HEK293T (cell line): ENCODE results near the gene CRYBA2.

ENCODE experiments used
- CTCF ChIA-PET: fragments of 350-600 bp; formaldehyde crosslinking; extraction: SDS; loops from one replicate; lab custom pipeline; 2021; ENCODE audit warnings: antibody characterized with exemption, inconsistent platforms; lab: Yijun Ruan, JAX
- POLR2A ChIA-PET: fragments of 350-600 bp; formaldehyde crosslinking; extraction: SDS; loops from one replicate; lab custom pipeline; 2020; ENCODE audit warnings: antibody characterized with exemption, inconsistent platforms; lab: Yijun Ruan, JAX
- DNase-seq: peaks from one replicate; pipeline ENCODE4 v3.0.0; 2012; ENCODE audit warnings: mixed read lengths; ENCODE audit errors: extremely low spot score
- ARNT ChIP-seq: fragments of 450-650 bp; IDR thresholded peaks from 2 replicates; pipeline ENCODE4 v1.6.1; 2017; ENCODE audit warnings: mild to moderate bottlenecking
- BHLHE40 ChIP-seq: fragments of 450-650 bp; IDR thresholded peaks from 2 replicates; pipeline ENCODE4 v1.6.1; 2016; ENCODE audit warnings: mild to moderate bottlenecking, moderate library complexity, borderline replicate concordance
- CTBP1 ChIP-seq: fragments of 450-650 bp; IDR thresholded peaks from 2 replicates; pipeline ENCODE4 v1.6.1; 2016; ENCODE audit warnings: borderline replicate concordance
- ELF4 ChIP-seq: fragments of 450-650 bp; IDR thresholded peaks from 2 replicates; pipeline ENCODE4 v1.6.1; 2017; ENCODE audit warnings: antibody characterized with exemption
- FOXA1 ChIP-seq: fragments of 450-650 bp; IDR thresholded peaks from 2 replicates; pipeline ENCODE4 v1.6.1; 2016; ENCODE audit warnings: mild to moderate bottlenecking
- FOXK2 ChIP-seq: fragments of 450-650 bp; IDR thresholded peaks from 2 replicates; pipeline ENCODE4 v1.6.1; 2016; ENCODE audit warnings: mild to moderate bottlenecking
- FOXM1 ChIP-seq: fragments of 450-650 bp; IDR thresholded peaks from 2 replicates; pipeline ENCODE4 v1.6.1; 2017; ENCODE audit warnings: mild to moderate bottlenecking, borderline replicate concordance
- HDGF ChIP-seq: fragments of 450-650 bp; IDR thresholded peaks from 2 replicates; pipeline ENCODE4 v1.6.1; 2017; ENCODE audit warnings: antibody characterized with exemption, borderline replicate concordance
- L3MBTL2 ChIP-seq: fragments of 450-650 bp; conservative IDR thresholded peaks from 2 replicates; pipeline ENCODE4 v1.6.1; 2016; ENCODE audit warnings: mild to moderate bottlenecking
- LEF1 ChIP-seq: fragments of 450-650 bp; IDR thresholded peaks from 2 replicates; pipeline ENCODE4 v1.6.1; 2017; ENCODE audit warnings: mild to moderate bottlenecking, borderline replicate concordance
- NFRKB ChIP-seq: fragments of 450-650 bp; IDR thresholded peaks from 2 replicates; pipeline ENCODE4 v1.6.1; 2016; ENCODE audit warnings: mild to moderate bottlenecking, moderate library complexity
- PKNOX1 ChIP-seq: fragments of 450-650 bp; IDR thresholded peaks from 2 replicates; pipeline ENCODE4 v1.6.1; 2016
- SP1 ChIP-seq: fragments of 450-650 bp; IDR thresholded peaks from 2 replicates; pipeline ENCODE4 v1.6.1; 2017
- SUZ12 ChIP-seq: fragments of 450-650 bp; IDR thresholded peaks from 2 replicates; pipeline ENCODE4 v1.6.1; 2016; ENCODE audit warnings: mild to moderate bottlenecking
- TARDBP ChIP-seq: fragments of 450-650 bp; IDR thresholded peaks from 2 replicates; pipeline ENCODE4 v1.6.1; 2016
- ZNF384 ChIP-seq: fragments of 450-650 bp; IDR thresholded peaks from 2 replicates; pipeline ENCODE4 v1.6.1; 2016

Gene CRYBA2

GRCh38 chr2:218995972-218996711 is 2.9 kb upstream of the CRYBA2 start:
- ChIA-PET POLR2A (no interaction called here), CTCF (interaction anchor here (0.9 to 3.1 kb wide), 3 partner anchors 15 to 135 kb away, joined by 3 to 21 read pairs (median 6); no protein-coding TSS in a partner anchor)
- TF ChIP-seq LEF1 (no peak), FOXK2 (no peak), BHLHE40 (no peak), L3MBTL2 (peak; percentile 50; the same call in 1 of the 2 replicates), ZNF384 (no peak), FOXA1 (no peak)
- peak; percentile 94 for DNase-seq

GRCh38 chr2:218995561-218995960 is 2.3 kb upstream of the CRYBA2 start:
- DNase-seq: no peak
- TF ChIP-seq SUZ12 (no peak), NFRKB (no peak), FOXM1 (no peak), ARNT (no peak), BHLHE40 (no peak), HDGF (no peak), ZNF384 (no peak), LEF1 (no peak), SP1 (no peak), ELF4 (no peak), PKNOX1 (no peak), FOXA1 (no peak)
- POLR2A ChIA-PET: no interaction called here
- CTCF ChIA-PET: interaction anchor here (0.7 to 3.1 kb wide), 6 partner anchors 15 to 159 kb away, joined by 3 to 21 read pairs (median 4); no protein-coding TSS in a partner anchor

- POLR2A ChIA-PET: no interaction called here
- CTCF ChIA-PET: no interaction called here
Observed at GRCh38 chr2:218992703-218993344, 398 bp downstream of the CRYBA2 start.

GRCh38 chr2:218992196-218992595 is 1.0 kb downstream of the CRYBA2 start:
- POLR2A ChIA-PET: no interaction called here
- CTCF ChIA-PET: no interaction called here
- TF ChIP-seq CTBP1 (no peak), FOXM1 (no peak), NFRKB (no peak), FOXK2 (no peak), PKNOX1 (no peak), BHLHE40 (no peak), ARNT (no peak), SUZ12 (no peak), LEF1 (no peak), L3MBTL2 (no peak), SP1 (no peak), ELF4 (no peak), ZNF384 (no peak)
- no peak for DNase-seq

More at GRCh38 chr2:218992703-218993344, 398 bp downstream of the CRYBA2 start:
- no peak for TF ChIP-seq SP1
- TF ChIP-seq LEF1: no peak
- no peak for TF ChIP-seq NFRKB
- no peak for TF ChIP-seq FOXA1
- no peak for TF ChIP-seq ELF4
- no peak for TF ChIP-seq TARDBP
- no peak for TF ChIP-seq ZNF384
- TF ChIP-seq FOXK2: no peak
- no peak for TF ChIP-seq FOXM1
- no peak for TF ChIP-seq HDGF
- no peak for TF ChIP-seq SUZ12
- no peak for TF ChIP-seq CTBP1
- TF ChIP-seq L3MBTL2: no peak
- TF ChIP-seq BHLHE40: no peak
- TF ChIP-seq ARNT: no peak
- no peak for DNase-seq

- POLR2A ChIA-PET: no interaction called here
- DNase-seq: no peak
- TF ChIP-seq ARNT: no peak
- no peak for TF ChIP-seq FOXK2
- no peak for TF ChIP-seq L3MBTL2
- no peak for TF ChIP-seq ZNF384
- TF ChIP-seq HDGF: no peak
- TF ChIP-seq PKNOX1: no peak
- TF ChIP-seq NFRKB: no peak
- TF ChIP-seq SP1: no peak
- no peak for TF ChIP-seq LEF1
- TF ChIP-seq FOXM1: no peak
- no peak for TF ChIP-seq TARDBP
- TF ChIP-seq ELF4: no peak
- no peak for TF ChIP-seq SUZ12
- no peak for TF ChIP-seq BHLHE40
- TF ChIP-seq FOXA1: no peak
- no peak for TF ChIP-seq CTBP1
- CTCF ChIA-PET: no interaction called here
Observed at GRCh38 chr2:218991674-218992168, 1.5 kb downstream of the CRYBA2 start.

GRCh38 chr2:218990612-218991011 is 2.6 kb downstream of the CRYBA2 start:
- no peak for TF ChIP-seq SUZ12
- no peak for TF ChIP-seq LEF1
- TF ChIP-seq L3MBTL2: no peak
- TF ChIP-seq CTBP1: no peak
- TF ChIP-seq FOXM1: no peak
- TF ChIP-seq FOXK2: no peak
- TF ChIP-seq ARNT: no peak
- no peak for TF ChIP-seq BHLHE40
- no peak for TF ChIP-seq TARDBP
- TF ChIP-seq FOXA1: no peak
- no peak for TF ChIP-seq HDGF
- TF ChIP-seq ELF4: no peak
- no peak for TF ChIP-seq PKNOX1
- no peak for TF ChIP-seq ZNF384
- TF ChIP-seq SP1: no peak
- TF ChIP-seq NFRKB: no peak
- no peak for DNase-seq
- ChIA-PET CTCF (interaction anchor here (2.7 kb wide), 1 partner anchor 10 kb away, joined by 16 read pairs; no protein-coding TSS in a partner anchor), POLR2A (no interaction called here)
